ENCODE data around the gene CHMP2B.
"Not testable (repeated sequence)": the region's sequence is repeated elsewhere in the genome, so short reads cannot be mapped to it uniquely, and the experiment has no call there.

The CHMP2B gene

GRCh38 chr3:87247430-87247773 is 20.3 kb downstream of the CHMP2B start:
- H3K4me3 ChIP-seq (ENCODE audit: low read depth, low read length): no peak overlapping the region

GRCh38 chr3:87248231-87248630 is 21.1 kb downstream of the CHMP2B start:
- not testable (repeated sequence) for H3K4me3 ChIP-seq (ENCODE audit: low read depth, low read length); DNase-seq (ENCODE audit: low read depth)

More at GRCh38 chr3:87247430-87247773, 20.3 kb downstream of the CHMP2B start:
- TF ChIP-seq, protein P1, sequence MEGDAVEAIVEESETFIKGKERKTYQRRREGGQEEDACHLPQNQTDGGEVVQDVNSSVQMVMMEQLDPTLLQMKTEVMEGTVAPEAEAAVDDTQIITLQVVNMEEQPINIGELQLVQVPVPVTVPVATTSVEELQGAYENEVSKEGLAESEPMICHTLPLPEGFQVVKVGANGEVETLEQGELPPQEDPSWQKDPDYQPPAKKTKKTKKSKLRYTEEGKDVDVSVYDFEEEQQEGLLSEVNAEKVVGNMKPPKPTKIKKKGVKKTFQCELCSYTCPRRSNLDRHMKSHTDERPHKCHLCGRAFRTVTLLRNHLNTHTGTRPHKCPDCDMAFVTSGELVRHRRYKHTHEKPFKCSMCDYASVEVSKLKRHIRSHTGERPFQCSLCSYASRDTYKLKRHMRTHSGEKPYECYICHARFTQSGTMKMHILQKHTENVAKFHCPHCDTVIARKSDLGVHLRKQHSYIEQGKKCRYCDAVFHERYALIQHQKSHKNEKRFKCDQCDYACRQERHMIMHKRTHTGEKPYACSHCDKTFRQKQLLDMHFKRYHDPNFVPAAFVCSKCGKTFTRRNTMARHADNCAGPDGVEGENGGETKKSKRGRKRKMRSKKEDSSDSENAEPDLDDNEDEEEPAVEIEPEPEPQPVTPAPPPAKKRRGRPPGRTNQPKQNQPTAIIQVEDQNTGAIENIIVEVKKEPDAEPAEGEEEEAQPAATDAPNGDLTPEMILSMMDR (IDR thresholded peaks at IDR 0.05; ENCODE audit: insufficient read depth, low read depth, low read length, missing control alignments): no peak
- DNase-seq (ENCODE audit: low read depth): no peak

DNA sequence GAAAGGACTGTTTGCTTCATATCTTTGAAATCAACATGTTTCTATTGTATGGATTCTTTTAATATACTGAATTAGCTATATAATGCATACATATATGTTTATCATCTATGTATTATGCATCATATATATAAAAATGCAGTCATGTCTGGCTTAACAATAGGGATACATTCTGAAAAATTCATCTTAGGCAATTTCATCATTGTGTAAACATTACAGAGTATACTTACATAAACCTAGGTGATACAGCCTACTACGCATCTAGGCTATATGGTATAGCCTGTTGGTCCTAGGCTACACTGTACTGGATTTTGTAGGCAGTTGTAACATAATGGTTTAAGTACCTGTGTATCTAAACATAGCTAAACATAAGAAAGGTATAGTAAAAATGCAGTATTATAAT is 21.7 kb downstream of the CHMP2B start:
- no peak overlapping the region for H3K4me3 ChIP-seq (ENCODE audit: low read depth, low read length)
- DNase-seq (ENCODE audit: low read depth): no peak
- TF ChIP-seq, protein P1 (IDR thresholded peaks at IDR 0.05; ENCODE audit: insufficient read depth, low read depth, low read length, missing control alignments): no peak

DNA sequence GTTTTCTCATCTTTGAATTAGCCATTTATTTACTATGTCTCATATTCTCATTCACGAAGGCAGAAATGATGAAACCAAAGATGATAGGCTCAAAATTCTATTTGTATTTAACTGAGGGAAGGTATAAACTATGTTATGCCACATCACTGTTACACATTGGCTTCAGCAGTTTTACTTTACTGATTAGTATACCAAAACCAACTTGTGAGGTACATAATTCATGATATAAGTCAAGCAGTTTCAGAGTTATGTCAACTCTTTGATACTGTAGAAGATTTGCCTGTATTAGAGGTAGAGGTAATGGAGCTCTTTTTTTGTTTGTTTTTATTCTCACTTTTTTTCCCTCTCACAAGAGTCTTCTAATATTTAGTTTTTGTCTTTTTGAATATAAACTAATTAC is 22.9 kb downstream of the CHMP2B start:
- DNase-seq (ENCODE audit: low read depth): no peak
- TF ChIP-seq, protein P1 (IDR thresholded peaks at IDR 0.05; ENCODE audit: insufficient read depth, low read depth, low read length, missing control alignments): no peak

DNA sequence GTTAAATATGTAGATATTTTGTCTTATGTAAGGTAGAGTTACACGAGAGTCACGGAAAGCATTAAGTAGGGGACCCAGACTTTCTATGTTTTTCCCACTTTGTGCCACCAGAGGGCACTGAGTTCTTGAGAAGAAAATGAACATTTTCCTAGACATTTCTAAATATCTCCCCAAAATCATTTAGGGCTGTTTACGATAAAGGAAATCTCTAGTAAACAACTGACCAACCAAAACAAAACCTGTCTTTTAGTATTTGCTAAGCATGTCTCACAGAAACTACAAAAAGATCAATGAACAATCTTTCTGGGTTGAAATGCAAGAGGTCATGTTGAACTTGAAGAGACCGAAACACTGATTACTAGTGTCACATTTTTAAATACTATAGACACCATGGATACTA is 33.2 kb downstream of the CHMP2B start:
- H3K4me3 ChIP-seq (ENCODE audit: low read depth, low read length): no peak overlapping the region
- TF ChIP-seq, protein P1 (IDR thresholded peaks at IDR 0.05; ENCODE audit: insufficient read depth, low read depth, low read length, missing control alignments): peak; percentile 71
- peak; percentile 55 for DNase-seq (ENCODE audit: low read depth)

More for the DNA sequence above, 22.9 kb downstream of the CHMP2B start:
- H3K4me3 ChIP-seq (ENCODE audit: low read depth, low read length): no peak overlapping the region

- DNase-seq (ENCODE audit: low read depth): no peak
- TF ChIP-seq, protein P1 (IDR thresholded peaks at IDR 0.05; ENCODE audit: insufficient read depth, low read depth, low read length, missing control alignments): no peak
- H3K4me3 ChIP-seq (ENCODE audit: low read depth, low read length): no peak overlapping the region
These were observed 34.8 kb downstream of the CHMP2B start for GRCh38 chr3:87261925-87262324.

- TF ChIP-seq, protein P1 (IDR thresholded peaks at IDR 0.05; ENCODE audit: insufficient read depth, low read depth, low read length, missing control alignments): no peak
- H3K4me3 ChIP-seq (ENCODE audit: low read depth, low read length): no peak overlapping the region
- DNase-seq (ENCODE audit: low read depth): no peak
These were observed 41.0 kb downstream of the CHMP2B start for GRCh38 chr3:87267953-87268645.
